Ascending aorta (tissue), 2 donors: ENCODE measurements around the gene ANKRD65. TPM values are rescaled to one million over a fixed set of nuclear protein-coding genes. Genes with fewer than 3 reads are reported as not detected.

Experiments
- DNase-seq, 2 donors: peaks; one replicate each; pipeline ENCODE4 v3.0.0-alpha.2; 2019; ENCODE audit warnings: low spot score in 2 of 2
- H3K27ac ChIP-seq, 2 donors: fragments of 200-600 bp; sonication (generic); one replicate each; pipeline ENCODE4 v1.5.1; 2016 to 2017; ENCODE audit warnings: mild to moderate bottlenecking in 1 of 2
- H3K27me3 ChIP-seq: fragments of 200-600 bp; sonication (generic); one replicate; pipeline ENCODE4 v1.5.1; 2017
- H3K36me3 ChIP-seq, 2 donors: fragments of 200-600 bp; sonication (generic); one replicate each; pipeline ENCODE4 v1.5.1; 2016
- H3K4me1 ChIP-seq, 2 donors: fragments of 200-600 bp; sonication (generic); one replicate each; pipeline ENCODE4 v1.5.1; 2016 to 2017; ENCODE audit warnings: mild to moderate bottlenecking in 1 of 2
- H3K4me3 ChIP-seq, 2 donors: fragments of 200-600 bp; sonication (generic); one replicate each; pipeline ENCODE4 v1.5.1; 2016 to 2017; ENCODE audit warnings: mild to moderate bottlenecking in 1 of 2
- H3K9me3 ChIP-seq, 2 donors: fragments of 200-600 bp; sonication (generic); one replicate each; pipeline ENCODE4 v1.5.1; 2016
- intact Hi-C: fragments of 100-400 bp; cut with DNase I; formaldehyde crosslinking; loops from one replicate; pipeline ENCODE4 v1.15.1; 2023
- total RNA-seq: library from RNA; depleted of rRNA; stranded (reverse); fragments of >200 nt; gene quantifications from one replicate; pipeline ENCODE4 v1.1.0, GENCODE V29; 2016
- TF ChIP-seq, protein P1 (sequence below), 3 experiments: fragments of 200-600 bp in 2 of 3; fragments of 450-650 bp in 1 of 3; sonication (generic) in 2 of 3; IDR thresholded peaks; one replicate each; pipeline ENCODE4 v1.5.1; 2016 to 2019; ENCODE audit warnings: antibody characterized with exemption in 3 of 3, mild to moderate bottlenecking in 1 of 3, moderate library complexity in 1 of 3

Gene ANKRD65
- total RNA-seq, 1 donor from 2014 or later: 12.5 TPM

DNA sequence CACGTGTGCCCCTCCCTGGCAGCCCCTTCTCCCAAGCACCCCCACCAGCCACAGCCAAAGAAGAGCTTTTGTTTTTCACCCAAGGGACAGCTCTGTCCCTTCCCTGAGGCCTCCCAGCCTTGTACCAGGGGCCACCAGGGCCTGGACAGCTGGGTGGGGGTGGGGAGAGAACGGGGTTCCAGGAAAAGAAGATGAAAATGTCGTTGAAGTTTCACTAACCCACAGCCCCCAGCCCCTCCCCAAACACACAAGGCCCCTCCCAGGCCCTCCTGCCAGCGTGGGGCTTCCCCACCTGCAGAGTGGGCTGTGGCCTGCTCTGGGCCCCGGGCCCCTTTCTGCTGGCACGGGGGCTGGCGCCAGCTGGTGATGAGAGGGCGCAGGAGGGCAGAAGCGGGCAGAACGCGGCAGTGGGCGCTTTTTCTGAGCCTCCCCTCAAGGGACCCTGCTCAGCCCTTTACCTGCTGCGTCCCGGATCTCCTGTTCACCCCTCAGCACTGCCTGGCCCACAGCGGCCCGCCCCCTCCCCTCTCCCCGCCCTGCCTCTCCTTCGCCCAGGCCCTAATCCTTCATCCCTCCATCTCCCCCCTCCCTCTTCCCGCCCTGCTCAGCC is 5.5 kb upstream of the ANKRD65 start:
- no peak for DNase-seq
- Histone ChIP-seq H3K4me1 (peaks cover 6 to 11% of the 10 kb centered on the region in 2 donors), H3K27ac (no peak overlapping the region), H3K27me3 (no peaks in the 10 kb centered on the region), H3K9me3 (no peaks in the 10 kb centered on the region), H3K36me3 (no peaks in the 10 kb centered on the region), H3K4me3 (no peak overlapping the region)
- intact Hi-C loops: no loop called here
- TF ChIP-seq, protein P1, sequence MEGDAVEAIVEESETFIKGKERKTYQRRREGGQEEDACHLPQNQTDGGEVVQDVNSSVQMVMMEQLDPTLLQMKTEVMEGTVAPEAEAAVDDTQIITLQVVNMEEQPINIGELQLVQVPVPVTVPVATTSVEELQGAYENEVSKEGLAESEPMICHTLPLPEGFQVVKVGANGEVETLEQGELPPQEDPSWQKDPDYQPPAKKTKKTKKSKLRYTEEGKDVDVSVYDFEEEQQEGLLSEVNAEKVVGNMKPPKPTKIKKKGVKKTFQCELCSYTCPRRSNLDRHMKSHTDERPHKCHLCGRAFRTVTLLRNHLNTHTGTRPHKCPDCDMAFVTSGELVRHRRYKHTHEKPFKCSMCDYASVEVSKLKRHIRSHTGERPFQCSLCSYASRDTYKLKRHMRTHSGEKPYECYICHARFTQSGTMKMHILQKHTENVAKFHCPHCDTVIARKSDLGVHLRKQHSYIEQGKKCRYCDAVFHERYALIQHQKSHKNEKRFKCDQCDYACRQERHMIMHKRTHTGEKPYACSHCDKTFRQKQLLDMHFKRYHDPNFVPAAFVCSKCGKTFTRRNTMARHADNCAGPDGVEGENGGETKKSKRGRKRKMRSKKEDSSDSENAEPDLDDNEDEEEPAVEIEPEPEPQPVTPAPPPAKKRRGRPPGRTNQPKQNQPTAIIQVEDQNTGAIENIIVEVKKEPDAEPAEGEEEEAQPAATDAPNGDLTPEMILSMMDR (IDR thresholded peaks at IDR 0.05): no peak

DNA sequence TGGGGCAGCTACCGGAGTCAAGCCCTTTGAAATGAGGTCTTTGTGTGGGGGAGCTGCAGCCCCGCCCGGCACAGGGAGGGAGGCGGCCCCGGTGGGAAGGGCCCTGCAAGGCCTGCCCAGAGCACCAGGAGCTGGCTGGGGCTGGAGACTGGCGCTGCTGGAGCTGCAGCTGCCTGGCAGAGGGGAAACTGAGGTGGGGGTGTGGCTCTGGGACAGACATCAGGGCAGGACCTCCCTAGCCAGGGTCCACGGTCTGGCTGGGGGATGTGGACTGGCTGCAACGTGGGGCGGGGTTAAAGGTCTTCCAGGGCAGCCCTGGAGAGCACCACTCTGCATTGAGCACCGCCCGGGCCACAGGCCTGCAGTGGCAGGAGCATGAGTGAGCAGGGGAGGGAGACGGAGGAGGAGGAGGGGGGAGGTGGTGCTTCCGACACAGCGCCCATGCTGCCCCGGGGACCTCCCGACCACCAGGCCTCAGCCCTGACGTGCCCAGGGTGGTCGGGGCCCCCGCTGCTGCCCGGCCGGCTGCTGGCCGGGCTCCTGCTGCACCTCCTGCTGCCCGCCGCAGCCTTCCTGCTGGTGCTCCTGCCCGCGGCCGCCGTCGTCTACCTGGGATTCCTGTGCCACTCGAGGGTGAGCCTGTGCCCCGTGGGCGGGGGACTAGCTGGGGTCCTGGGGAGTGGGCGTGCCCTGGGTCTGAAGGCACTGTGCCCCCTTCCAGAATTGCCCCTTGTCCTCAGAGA is 4.8 kb upstream of the ANKRD65 start:
- no peak overlapping the region for H3K27ac ChIP-seq
- H3K4me1 ChIP-seq: peaks cover 6 to 9% of the 10 kb centered on the region in 2 donors
- no peak for DNase-seq

DNA sequence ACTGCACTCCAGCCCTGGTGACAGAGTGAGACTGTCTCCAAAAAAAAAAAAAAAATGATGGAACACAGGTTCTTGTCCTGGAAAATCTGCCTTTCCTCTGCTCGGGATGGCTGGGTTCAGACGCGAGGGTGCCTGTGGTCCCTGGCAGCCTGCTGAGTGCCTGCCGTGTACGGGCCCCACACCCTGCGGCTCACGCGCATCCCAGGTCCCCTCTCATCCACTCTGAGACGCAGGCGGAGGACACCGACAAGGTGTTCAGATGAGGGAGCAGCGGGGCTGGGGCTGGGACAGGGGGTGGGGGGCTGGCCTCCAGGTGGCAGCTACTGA is 4.3 kb upstream of the ANKRD65 start:
- Histone ChIP-seq H3K36me3 (no peaks in the 10 kb centered on the region), H3K9me3 (no peaks in the 10 kb centered on the region), H3K4me3 (no peak overlapping the region), H3K27ac (no peak overlapping the region), H3K27me3 (no peaks in the 10 kb centered on the region), H3K4me1 (peaks cover 2 to 4% of the 10 kb centered on the region in 2 donors)
- TF ChIP-seq, protein P1 (IDR thresholded peaks at IDR 0.05): no peak
- no peak for DNase-seq
- intact Hi-C loops: no loop called here

More for the DNA sequence above, 4.8 kb upstream of the ANKRD65 start:
- H3K9me3 ChIP-seq: no peaks in the 10 kb centered on the region
- H3K27me3 ChIP-seq: no peaks in the 10 kb centered on the region
- H3K4me3 ChIP-seq: no peak overlapping the region
- intact Hi-C loops: no loop called here
- H3K36me3 ChIP-seq: no peaks in the 10 kb centered on the region
- TF ChIP-seq, protein P1 (IDR thresholded peaks at IDR 0.05): no peak

DNA sequence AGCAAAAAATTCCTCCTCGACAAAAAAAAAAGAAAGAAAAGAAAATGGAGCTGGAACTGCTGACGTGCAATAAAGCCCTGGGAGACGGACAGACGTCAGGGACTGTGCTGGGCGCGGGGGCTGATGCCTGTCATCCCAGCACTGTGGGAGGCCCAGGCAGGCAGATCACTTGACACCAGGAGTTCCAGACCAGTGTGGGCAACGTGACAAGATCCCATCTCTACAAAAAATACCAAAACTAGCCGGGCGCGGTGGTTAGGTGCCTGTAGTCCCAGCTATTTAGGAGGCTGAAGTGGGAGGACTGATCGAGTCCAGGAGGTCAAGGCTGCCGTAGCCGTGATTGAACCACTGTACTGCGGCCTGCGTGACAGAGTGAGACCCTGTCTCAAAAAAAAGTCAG is 3.6 kb upstream of the ANKRD65 start:
- no peak for DNase-seq
- peaks cover 0 to 2% of the 10 kb centered on the region in 2 donors for H3K4me1 ChIP-seq
- TF ChIP-seq, protein P1 (IDR thresholded peaks at IDR 0.05): no peak
- no peaks in the 10 kb centered on the region for H3K36me3 ChIP-seq
- no peaks in the 10 kb centered on the region for H3K9me3 ChIP-seq
- intact Hi-C loops: no loop called here
- H3K27ac ChIP-seq: no peak overlapping the region
- H3K27me3 ChIP-seq: no peaks in the 10 kb centered on the region
- H3K4me3 ChIP-seq: no peak overlapping the region

DNA sequence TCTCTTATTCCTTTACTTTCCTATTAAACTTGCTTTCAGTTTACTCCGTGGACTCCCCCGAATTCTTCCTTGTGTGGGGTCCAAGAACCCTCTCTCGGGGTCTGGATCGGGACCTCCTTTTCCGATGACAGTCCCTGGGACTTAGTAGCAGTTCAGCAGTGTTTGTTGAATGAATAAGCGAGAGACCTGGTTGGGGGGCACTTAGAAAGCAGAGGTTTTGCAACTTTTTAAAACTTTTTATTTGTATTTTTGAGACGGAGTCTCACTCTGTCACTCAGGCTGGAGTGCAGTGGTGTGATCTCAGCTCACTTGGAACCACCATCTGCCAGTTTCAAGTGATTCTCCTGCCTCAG is 2.1 kb upstream of the ANKRD65 start:
- TF ChIP-seq, protein P1 (IDR thresholded peaks at IDR 0.05): no peak
- H3K9me3 ChIP-seq: no peaks in the 10 kb centered on the region
- H3K36me3 ChIP-seq: no peaks in the 10 kb centered on the region
- no peak overlapping the region for H3K27ac ChIP-seq
- no peak overlapping the region for H3K4me3 ChIP-seq
- H3K4me1 ChIP-seq: peaks cover 0 to 2% of the 10 kb centered on the region in 2 donors
- intact Hi-C loops: no loop called here
- no peak for DNase-seq
- no peaks in the 10 kb centered on the region for H3K27me3 ChIP-seq
